Panc1 (cell line): ENCODE measurements around the gene RRP1. TPM values are rescaled to one million over a fixed set of nuclear protein-coding genes. Genes with fewer than 3 reads are reported as not detected.

ENCODE experiments used
- ATAC-seq: fragments of 200-7000 bp; cut with Tn5 transposase; 2 replicates; pipeline ENCODE4 v1.9.1; 2020; ENCODE audit warnings: mild to moderate bottlenecking, moderate library complexity
- BruUV-seq: library from RNA; stranded (reverse); fragments of 400-500 nt; replicated peaks from 2 replicates; lab custom pipeline; 2021; lab: Mats Ljungman, UMichigan
- CTCF ChIA-PET: fragments of 300-600 bp; sonication (Branson Sonifier 250); formaldehyde crosslinking; loops from one replicate; lab custom pipeline; 2022; ENCODE audit warnings: antibody characterized with exemption; lab: Charles Lee
- POLR2A ChIA-PET: fragments of 300-600 bp; sonication (Branson Sonifier 250); formaldehyde crosslinking; loops from one replicate; lab custom pipeline; 2022; ENCODE audit warnings: antibody characterized with exemption; lab: Charles Lee
- DNase-seq: peaks from one replicate; pipeline ENCODE4 v3.0.0-alpha.2; 2010; ENCODE audit warnings: low read depth, low spot score
- H3K27ac ChIP-seq: 2 replicates; pipeline ENCODE4 v1.5.1; 2011; ENCODE audit warnings: mild to moderate bottlenecking, low read length, inconsistent platforms
- H3K27me3 ChIP-seq: fragments of 200-500 bp; sonication (Bioruptor generic); 2 replicates; pipeline ENCODE4 v1.6.0; 2014; ENCODE audit warnings: low read length, inconsistent platforms; ENCODE audit not compliant: control insufficient read depth, insufficient read depth
- H3K36me3 ChIP-seq: fragments of 200-500 bp; sonication (Bioruptor generic); 2 replicates; pipeline ENCODE4 v1.5.1; 2014; ENCODE audit warnings: inconsistent platforms, mild to moderate bottlenecking, low read length, moderate library complexity; ENCODE audit not compliant: control insufficient read depth, insufficient read depth
- H3K4me1 ChIP-seq: 2 replicates; pipeline ENCODE4 v1.5.1; 2011; ENCODE audit warnings: inconsistent platforms, mild to moderate bottlenecking, low read length, moderate library complexity; ENCODE audit not compliant: control insufficient read depth, insufficient read depth
- H3K4me3 ChIP-seq, 2 experiments: 2 replicates each; pipeline ENCODE4 v1.5.1; 2011 to 2012; ENCODE audit warnings: low read depth in 2 of 2, low read length in 2 of 2, mild to moderate bottlenecking in 2 of 2, inconsistent platforms in 1 of 2, moderate library complexity in 1 of 2
- H3K9me3 ChIP-seq: fragments of 200-500 bp; sonication (Bioruptor generic); 2 replicates; pipeline ENCODE4 v1.5.1; 2014; ENCODE audit warnings: low read depth, mild to moderate bottlenecking, inconsistent platforms, low read length, moderate library complexity; ENCODE audit not compliant: control insufficient read depth, insufficient read depth
- CTCF ChIP-seq: fragments of 450-650 bp; IDR thresholded peaks from 2 replicates; pipeline ENCODE4 v1.5.1; 2017; ENCODE audit warnings: mild to moderate bottlenecking
- POLR2AphosphoS5 ChIP-seq: IDR thresholded peaks from 2 replicates; pipeline ENCODE4 v1.6.1; 2012; ENCODE audit warnings: mild to moderate bottlenecking, low read depth, low read length, moderate library complexity
- REST ChIP-seq, 2 experiments: IDR thresholded peaks; 2 replicates each; pipeline ENCODE4 v1.6.1; 2011 to 2012; ENCODE audit warnings: low read depth in 2 of 2, control low read depth in 1 of 2, low read length in 1 of 2, mild to moderate bottlenecking in 1 of 2, moderate library complexity in 1 of 2; ENCODE audit not compliant: insufficient read depth in 1 of 2
- SIN3A ChIP-seq: IDR thresholded peaks from 2 replicates; pipeline ENCODE4 v1.6.1; 2012; ENCODE audit warnings: low read depth, mild to moderate bottlenecking, low read length, moderate library complexity, borderline replicate concordance; ENCODE audit not compliant: insufficient read depth
- TCF7L2 ChIP-seq: IDR thresholded peaks from 2 replicates; pipeline ENCODE4 v1.6.1; 2011; ENCODE audit warnings: mild to moderate bottlenecking, low read depth, low read length, inconsistent platforms
- in situ Hi-C: cut with HindIII; loops from 2 replicates; pipeline ENCODE4 v1.10.0; 2016; ENCODE audit warnings: low sequenced_read_pairs, low pct_unique_long_range_greater_than_20kb
- intact Hi-C: fragments of 100-400 bp; cut with micrococcal nuclease; formaldehyde crosslinking; loops from one replicate; pipeline ENCODE4 v1.10.0; 2022; ENCODE audit not compliant: unreplicated experiment
- total RNA-seq: library from RNA; stranded (reverse); gene quantifications from one replicate; pipeline ENCODE4 v1.2.1, GENCODE V29; 2021; ENCODE audit not compliant: unreplicated experiment

Gene RRP1
- total RNA-seq, 1 experiment from 2014 or later: 41.8 TPM

- H3K27me3 ChIP-seq: no peaks in the 10 kb centered on the region
- no TSS peak for BruUV-seq
- no peaks in the 10 kb centered on the region for H3K36me3 ChIP-seq
- intact Hi-C loops (no loop called here), in situ Hi-C loops (no loop called here)
- H3K4me3 ChIP-seq: no peak overlapping the region
- H3K27ac ChIP-seq: no peak overlapping the region
- ATAC-seq: no peak
- no peak for DNase-seq
- POLR2A ChIA-PET: no interaction called here
- H3K9me3 ChIP-seq: no peaks in the 10 kb centered on the region
- H3K4me1 ChIP-seq: no peaks in the 10 kb centered on the region
- no peak for TF ChIP-seq REST (IDR thresholded peaks at IDR 0.05; ENCODE audit: insufficient read depth in 1 of 2, low read depth in 2 of 2, low read length in 1 of 2)
- TF ChIP-seq CTCF: no peak
- TF ChIP-seq TCF7L2: no peak
- TF ChIP-seq SIN3A: no peak
- no peak for TF ChIP-seq POLR2AphosphoS5
- CTCF ChIA-PET: no interaction called here
These were observed 60.3 kb downstream of the RRP1 start for GRCh38 chr21:43849532-43850299.

- no peak for ATAC-seq
- Histone ChIP-seq H3K4me3 (no peak overlapping the region), H3K36me3 (no peaks in the 10 kb centered on the region), H3K9me3 (no peaks in the 10 kb centered on the region), H3K27ac (no peak overlapping the region), H3K4me1 (no peaks in the 10 kb centered on the region), H3K27me3 (no peaks in the 10 kb centered on the region)
- intact Hi-C loops: no loop called here
- in situ Hi-C loops: no loop called here
- BruUV-seq: no TSS peak
- ChIA-PET POLR2A (no interaction called here), CTCF (interaction anchor here (0.5 kb wide), 1 partner anchor 9 kb away, joined by 3 read pairs; no protein-coding TSS in a partner anchor)
- no peak for DNase-seq
- no peak for TF ChIP-seq TCF7L2
- TF ChIP-seq SIN3A: no peak
- TF ChIP-seq REST (IDR thresholded peaks at IDR 0.05; ENCODE audit: insufficient read depth in 1 of 2, low read depth in 2 of 2, low read length in 1 of 2): no peak
- TF ChIP-seq POLR2AphosphoS5: no peak
- TF ChIP-seq CTCF: no peak
These were observed 61.4 kb downstream of the RRP1 start for GRCh38 chr21:43850728-43851295.
